Fibroblast of lung (primary cell): ENCODE data around the gene FHIT. TPM values are rescaled to one million over a fixed set of nuclear protein-coding genes. Genes with fewer than 3 reads are reported as not detected.

Source experiments
- DNase-seq, 2 donors: peaks; one replicate each; pipeline versions ENCODE4 v3.0.0 to v3.0.0-alpha.2; 2010; ENCODE audit warnings: low read depth in 2 of 2
- H2AFZ ChIP-seq: 2 replicates; pipeline ENCODE4 v1.5.1; 2012; ENCODE audit warnings: low read length, control low read depth, inconsistent platforms
- H3K27ac ChIP-seq: 2 replicates; pipeline ENCODE4 v1.5.1; 2011; ENCODE audit warnings: low read length, control low read depth; ENCODE audit not compliant: insufficient read depth
- H3K27me3 ChIP-seq: 2 replicates; pipeline ENCODE4 v1.5.1; 2011; ENCODE audit warnings: mild to moderate bottlenecking, low read length; ENCODE audit not compliant: control insufficient read depth, insufficient read depth
- H3K36me3 ChIP-seq: 2 replicates; pipeline ENCODE4 v1.5.1; 2011; ENCODE audit warnings: low read length; ENCODE audit not compliant: control insufficient read depth, insufficient read depth
- H3K4me1 ChIP-seq: 2 replicates; pipeline ENCODE4 v1.5.1; 2011; ENCODE audit warnings: low read length; ENCODE audit not compliant: control insufficient read depth, insufficient read depth; ENCODE audit errors: extremely low read depth
- H3K4me2 ChIP-seq: 2 replicates; pipeline ENCODE4 v1.5.1; 2011; ENCODE audit warnings: low read length, control low read depth; ENCODE audit not compliant: insufficient read depth; ENCODE audit errors: extremely low read depth
- H3K4me3 ChIP-seq, 4 experiments: fragments of 200-600 bp in 1 of 4; sonication (generic) in 1 of 4; replicated peaks in 1 of 4; 2 replicates each; pipeline ENCODE4 v1.5.1; 2011 to 2016; ENCODE audit warnings: low read length in 4 of 4, low read depth in 3 of 4, mild to moderate bottlenecking in 3 of 4, control low read depth in 2 of 4, inconsistent platforms in 1 of 4, mixed read lengths in 1 of 4; ENCODE audit not compliant: insufficient read depth in 1 of 4; ENCODE audit errors: control extremely low read depth in 1 of 4
- H3K79me2 ChIP-seq: 2 replicates; pipeline ENCODE4 v1.5.1; 2012; ENCODE audit warnings: mild to moderate bottlenecking, low read length, inconsistent platforms; ENCODE audit not compliant: control insufficient read depth, insufficient read depth
- H3K9ac ChIP-seq: 2 replicates; pipeline ENCODE4 v1.5.1; 2011; ENCODE audit warnings: mild to moderate bottlenecking, low read length, control low read depth; ENCODE audit not compliant: insufficient read depth
- H3K9me3 ChIP-seq: 2 replicates; pipeline ENCODE4 v1.5.1; 2012; ENCODE audit warnings: low read depth, low read length; ENCODE audit not compliant: control insufficient read depth, insufficient read depth
- H4K20me1 ChIP-seq: 2 replicates; pipeline ENCODE4 v1.5.1; 2011; ENCODE audit warnings: low read length; ENCODE audit not compliant: control insufficient read depth, insufficient read depth; ENCODE audit errors: extremely low read depth
- EZH2 ChIP-seq: IDR thresholded peaks from 2 replicates; pipeline ENCODE4 v1.5.1; 2012; ENCODE audit warnings: low read length, control low read depth, mild to moderate bottlenecking; ENCODE audit errors: missing control alignments
- polyA plus RNA-seq, 2 donors: library from polyadenylated mRNA; depleted of rRNA in 1 of 2; stranded (reverse) in 1 of 2; unstranded in 1 of 2; fragments of >200 nt; gene quantifications; 2 replicates each; pipeline ENCODE4 v1.2.1, GENCODE V29; 2011 to 2012; ENCODE audit warnings: missing spikeins in 1 of 2
- total RNA-seq: library from RNA; depleted of rRNA; stranded (reverse); fragments of >200 nt; gene quantifications from 2 replicates; pipeline ENCODE4 v1.2.1, GENCODE V29; 2014
- TF ChIP-seq, protein P1 (sequence below), 2 donors: IDR thresholded peaks in 1 of 2; conservative IDR thresholded peaks in 1 of 2; 1 replicate in 1 of 2; 2 replicates in 1 of 2; pipeline ENCODE4 v1.5.1; 2011 to 2012; ENCODE audit warnings: low read length in 2 of 2, control low read depth in 1 of 2, inconsistent platforms in 1 of 2, low read depth in 1 of 2, mild to moderate bottlenecking in 1 of 2

FHIT gene
- total and polyA plus RNA-seq, 2 donors (not counting 1 experiment from before 2014, with no cell fraction given), result 0.79 to 2.1 TPM

DNA sequence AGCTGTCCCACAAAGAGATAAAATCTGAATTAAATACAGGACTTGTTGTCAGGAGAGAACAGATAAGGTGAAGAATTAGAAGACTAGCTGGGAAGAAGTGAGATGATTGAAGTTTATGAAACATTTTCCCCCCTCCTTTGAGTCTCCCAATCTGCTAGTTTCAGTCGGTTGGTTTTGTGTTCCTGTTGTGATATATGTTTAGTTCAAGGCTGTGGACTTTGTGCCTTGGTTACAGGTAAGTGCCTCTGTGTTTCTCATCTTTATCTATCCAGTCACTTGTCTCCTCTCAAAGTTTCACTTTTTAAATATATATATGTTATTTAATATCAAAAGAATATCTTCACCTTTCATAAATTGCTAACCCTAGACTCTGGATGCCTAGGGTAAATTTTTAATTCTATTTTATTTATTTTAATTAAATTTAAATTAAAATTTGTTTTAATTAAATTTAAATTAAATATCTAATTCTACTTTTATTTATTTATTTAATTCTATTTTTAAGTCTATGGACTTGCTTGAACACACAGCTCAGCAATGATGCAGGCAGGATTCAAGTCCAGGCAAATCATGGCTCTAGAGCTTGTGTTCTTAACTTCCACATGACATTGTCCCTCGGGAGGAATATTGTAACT lies 190.0 kb downstream of the FHIT start:
- H3K4me2 ChIP-seq, result no peak overlapping the region
- H3K4me1 ChIP-seq, result no peaks in the 10 kb centered on the region
- H3K9ac ChIP-seq, result no peak overlapping the region
- H3K4me3 ChIP-seq, result no peak overlapping the region
- no peaks in the 10 kb centered on the region for H3K79me2 ChIP-seq
- H3K9me3 ChIP-seq, result no peaks in the 10 kb centered on the region
- DNase-seq, result no peak
- no peak overlapping the region for H2AFZ ChIP-seq
- no peaks in the 10 kb centered on the region for H3K27me3 ChIP-seq
- H3K36me3 ChIP-seq, result no peaks in the 10 kb centered on the region
- no peak overlapping the region for H3K27ac ChIP-seq
- TF ChIP-seq EZH2, result no peak
- no peaks in the 10 kb centered on the region for H4K20me1 ChIP-seq

- H4K20me1 ChIP-seq, result no peaks in the 10 kb centered on the region
- H2AFZ ChIP-seq, result no peak overlapping the region
- no peak overlapping the region for H3K4me2 ChIP-seq
- no peaks in the 10 kb centered on the region for H3K4me1 ChIP-seq
- no peaks in the 10 kb centered on the region for H3K79me2 ChIP-seq
- no peak overlapping the region for H3K4me3 ChIP-seq
- no peak overlapping the region for H3K9ac ChIP-seq
- H3K36me3 ChIP-seq, result no peaks in the 10 kb centered on the region
- no peak overlapping the region for H3K27ac ChIP-seq
- no peak for TF ChIP-seq EZH2
- TF ChIP-seq, protein P1, sequence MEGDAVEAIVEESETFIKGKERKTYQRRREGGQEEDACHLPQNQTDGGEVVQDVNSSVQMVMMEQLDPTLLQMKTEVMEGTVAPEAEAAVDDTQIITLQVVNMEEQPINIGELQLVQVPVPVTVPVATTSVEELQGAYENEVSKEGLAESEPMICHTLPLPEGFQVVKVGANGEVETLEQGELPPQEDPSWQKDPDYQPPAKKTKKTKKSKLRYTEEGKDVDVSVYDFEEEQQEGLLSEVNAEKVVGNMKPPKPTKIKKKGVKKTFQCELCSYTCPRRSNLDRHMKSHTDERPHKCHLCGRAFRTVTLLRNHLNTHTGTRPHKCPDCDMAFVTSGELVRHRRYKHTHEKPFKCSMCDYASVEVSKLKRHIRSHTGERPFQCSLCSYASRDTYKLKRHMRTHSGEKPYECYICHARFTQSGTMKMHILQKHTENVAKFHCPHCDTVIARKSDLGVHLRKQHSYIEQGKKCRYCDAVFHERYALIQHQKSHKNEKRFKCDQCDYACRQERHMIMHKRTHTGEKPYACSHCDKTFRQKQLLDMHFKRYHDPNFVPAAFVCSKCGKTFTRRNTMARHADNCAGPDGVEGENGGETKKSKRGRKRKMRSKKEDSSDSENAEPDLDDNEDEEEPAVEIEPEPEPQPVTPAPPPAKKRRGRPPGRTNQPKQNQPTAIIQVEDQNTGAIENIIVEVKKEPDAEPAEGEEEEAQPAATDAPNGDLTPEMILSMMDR (conservative IDR thresholded peaks at IDR 0.05 in 1 of 2, IDR thresholded peaks at IDR 0.05 in 1 of 2; ENCODE audit: low read depth in 1 of 2, low read length in 2 of 2), result no peak
- no peaks in the 10 kb centered on the region for H3K27me3 ChIP-seq
- DNase-seq, result peak in 1 of 2 donors; percentile 4
- H3K9me3 ChIP-seq, result no peaks in the 10 kb centered on the region
Observed at GRCh38 chr3:61060411-61060861, 190.8 kb downstream of the FHIT start.

- H3K4me2 ChIP-seq, result no peak overlapping the region
- no peak for DNase-seq
Observed at GRCh38 chr3:61058836-61059235, 192.4 kb downstream of the FHIT start.

More at GRCh38 chr3:61058836-61059235, 192.4 kb downstream of the FHIT start:
- no peaks in the 10 kb centered on the region for H3K4me1 ChIP-seq
- no peaks in the 10 kb centered on the region for H4K20me1 ChIP-seq
- H3K79me2 ChIP-seq, result no peaks in the 10 kb centered on the region
- no peak overlapping the region for H3K9ac ChIP-seq
- H3K27ac ChIP-seq, result no peak overlapping the region
- H3K36me3 ChIP-seq, result no peaks in the 10 kb centered on the region
- no peaks in the 10 kb centered on the region for H3K27me3 ChIP-seq
- H3K9me3 ChIP-seq, result no peaks in the 10 kb centered on the region
- H2AFZ ChIP-seq, result no peak overlapping the region
- H3K4me3 ChIP-seq, result no peak overlapping the region
- TF ChIP-seq EZH2, result no peak
- TF ChIP-seq, protein P1 (conservative IDR thresholded peaks at IDR 0.05 in 1 of 2, IDR thresholded peaks at IDR 0.05 in 1 of 2; ENCODE audit: low read depth in 1 of 2, low read length in 2 of 2), result no peak
